Right lobe of liver (tissue), 6 donors: ENCODE data around the gene WHRN. TPM values are rescaled to one million over a fixed set of nuclear protein-coding genes. Genes with fewer than 3 reads are reported as not detected.

Experiments
- ATAC-seq, 4 donors: fragments of 200-7000 bp; cut with Tn5 transposase; one replicate each; pipeline ENCODE4 v1.9.1; 2020; ENCODE audit warnings: mild to moderate bottlenecking in 4 of 4, moderate library complexity in 4 of 4
- DNase-seq, 3 donors: peaks; one replicate each; pipeline ENCODE4 v3.0.0-alpha.2; 2020
- H3K27ac ChIP-seq, 3 donors: fragments of 200-600 bp; one replicate each; pipeline ENCODE4 v1.8.0; 2022
- H3K27me3 ChIP-seq, 2 donors: fragments of 200-600 bp; one replicate each; pipeline ENCODE4 v1.8.0; 2022
- H3K36me3 ChIP-seq, 4 donors: fragments of 200-600 bp; sonication (generic) in 1 of 4; one replicate each; pipeline versions ENCODE4 v1.5.1 to v1.8.0; 2017 to 2022; ENCODE audit warnings: control low read depth in 1 of 4
- H3K4me1 ChIP-seq, 4 donors: fragments of 200-600 bp; sonication (generic) in 1 of 4; one replicate each; pipeline versions ENCODE4 v1.5.1 to v1.8.0; 2017 to 2022; ENCODE audit warnings: control low read depth in 1 of 4
- H3K4me3 ChIP-seq, 3 donors: fragments of 200-600 bp; one replicate each; pipeline ENCODE4 v1.8.0; 2022
- H3K9me3 ChIP-seq, 4 donors: fragments of 200-600 bp; sonication (generic) in 1 of 4; one replicate each; pipeline versions ENCODE4 v1.5.1 to v1.8.0; 2017 to 2022; ENCODE audit warnings: control low read depth in 1 of 4
- POLR2A ChIP-seq: fragments of 450-650 bp; IDR thresholded peaks from one replicate; pipeline ENCODE4 v1.6.1; 2017; ENCODE audit warnings: antibody characterized with exemption, mild to moderate bottlenecking
- WGBS: methylation state at CpG from one replicate; pipeline ENCODE4 v1.1.6; 2018; ENCODE audit warnings: low coverage, low lambda C conversion rate; ENCODE audit not compliant: insufficient coverage; ENCODE audit errors: missing lambda C conversion rate; 5-methylcytosine and 5-hydroxymethylcytosine counted together
- intact Hi-C, 2 donors: fragments of 100-400 bp; cut with DNase I; formaldehyde crosslinking; loops; one replicate each; pipeline versions ENCODE4 v1.11.2 to v1.14.1; 2022
- total RNA-seq, 6 experiments: library from RNA; depleted of rRNA in 2 of 6; stranded (reverse); fragments of >200 nt in 2 of 6; fragmentation: NEBNext Ultra II Directional in 3 of 6; extraction: Animal tissue kit (Norgen Biotek cat#: 25700) in 3 of 6; gene quantifications; one replicate each; pipeline versions ENCODE4 v1.1.0 to v1.2.4, GENCODE V29; 2016 to 2023
- TF ChIP-seq, protein P1 (sequence below), 4 donors: fragments of 200-600 bp in 3 of 4; fragments of 450-650 bp in 1 of 4; IDR thresholded peaks; one replicate each; pipeline versions ENCODE4 v1.5.1 to v1.8.0; 2016 to 2022; ENCODE audit warnings: antibody characterized with exemption in 4 of 4, mild to moderate bottlenecking in 2 of 4
- donor health status: DM: no; HTN: yes; CAD: no.
- donor health status: DM: no; HTN: no; CAD: no.
- donor health status: DM: no; HTN: no; CAD: no.
- donor health status: DM: no; HTN: yes; CAD: no.
- donor health status: DM: no; HTN: yes; CAD: no.

The WHRN gene
- total RNA-seq, 6 experiments from 2014 or later = 2.1 to 3.7 (median 2.7) TPM

DNA sequence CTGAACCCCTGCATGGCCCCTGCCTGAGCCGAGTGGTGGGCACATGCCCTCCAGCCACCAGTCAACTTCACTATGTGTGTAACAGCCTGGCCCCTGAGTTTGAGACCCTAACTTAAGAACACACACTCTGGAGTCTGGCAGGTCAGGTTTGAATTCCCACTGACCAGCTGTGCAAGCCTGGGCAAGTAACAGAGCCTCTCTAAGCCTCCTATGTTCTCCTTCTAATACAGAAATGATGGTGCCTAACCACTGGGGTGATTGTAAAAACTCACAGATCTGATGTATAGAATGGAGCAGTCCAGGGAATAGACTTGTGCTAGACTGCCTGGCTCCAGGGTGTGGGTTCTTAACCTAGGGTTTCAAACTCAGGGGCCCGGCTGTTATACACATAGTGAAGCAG lies 100.7 kb downstream of the WHRN start:
- intact Hi-C loops = loop anchor here (10.0 kb wide), 1 partner anchor 250 kb away; the partner anchor contains the start of gene TEX53 (in 2 of the 2)
- TF ChIP-seq POLR2A = no peak
- TF ChIP-seq, protein P1, sequence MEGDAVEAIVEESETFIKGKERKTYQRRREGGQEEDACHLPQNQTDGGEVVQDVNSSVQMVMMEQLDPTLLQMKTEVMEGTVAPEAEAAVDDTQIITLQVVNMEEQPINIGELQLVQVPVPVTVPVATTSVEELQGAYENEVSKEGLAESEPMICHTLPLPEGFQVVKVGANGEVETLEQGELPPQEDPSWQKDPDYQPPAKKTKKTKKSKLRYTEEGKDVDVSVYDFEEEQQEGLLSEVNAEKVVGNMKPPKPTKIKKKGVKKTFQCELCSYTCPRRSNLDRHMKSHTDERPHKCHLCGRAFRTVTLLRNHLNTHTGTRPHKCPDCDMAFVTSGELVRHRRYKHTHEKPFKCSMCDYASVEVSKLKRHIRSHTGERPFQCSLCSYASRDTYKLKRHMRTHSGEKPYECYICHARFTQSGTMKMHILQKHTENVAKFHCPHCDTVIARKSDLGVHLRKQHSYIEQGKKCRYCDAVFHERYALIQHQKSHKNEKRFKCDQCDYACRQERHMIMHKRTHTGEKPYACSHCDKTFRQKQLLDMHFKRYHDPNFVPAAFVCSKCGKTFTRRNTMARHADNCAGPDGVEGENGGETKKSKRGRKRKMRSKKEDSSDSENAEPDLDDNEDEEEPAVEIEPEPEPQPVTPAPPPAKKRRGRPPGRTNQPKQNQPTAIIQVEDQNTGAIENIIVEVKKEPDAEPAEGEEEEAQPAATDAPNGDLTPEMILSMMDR (IDR thresholded peaks at IDR 0.05) = no peak

DNA sequence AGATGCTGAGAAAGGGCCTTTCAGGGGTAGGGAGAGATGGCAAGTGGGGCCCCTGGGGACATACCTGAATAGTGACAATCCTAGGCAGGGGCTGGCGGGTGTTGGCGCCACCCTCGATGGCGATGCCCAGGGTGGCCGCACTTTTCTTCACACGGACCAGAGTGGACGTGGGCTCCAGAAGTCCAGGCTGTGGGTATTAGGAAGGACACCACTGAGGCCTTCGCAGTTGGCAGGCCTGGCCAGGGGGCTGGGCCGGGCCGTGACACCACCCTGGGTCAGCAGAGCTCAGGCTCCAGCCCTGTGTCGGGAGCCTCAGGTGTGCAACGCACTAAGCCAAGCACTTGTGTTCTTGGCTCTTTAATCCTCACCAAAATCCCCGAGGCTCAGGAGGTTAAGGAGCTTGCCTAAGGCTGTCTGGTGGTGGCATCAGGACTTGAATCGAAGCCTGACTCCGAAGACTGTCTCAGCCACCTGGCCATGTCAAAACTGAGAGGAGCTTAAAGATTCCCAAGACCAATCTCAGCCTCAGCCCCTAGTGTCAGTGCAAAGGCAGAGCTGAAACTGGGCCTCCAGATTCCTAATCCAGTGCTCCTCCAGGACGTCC lies 102.0 kb downstream of the WHRN start:
- DNase-seq (no peak), ATAC-seq (no peak)
- Histone ChIP-seq H3K9me3 (no peaks in the 10 kb centered on the region), H3K36me3 (no peaks in the 10 kb centered on the region), H3K27ac (no peak overlapping the region), H3K27me3 (no peaks in the 10 kb centered on the region), H3K4me3 (no peak overlapping the region), H3K4me1 (peaks cover 0 to 3% (median 0%) of the 10 kb centered on the region in 4 donors)
- intact Hi-C loops = loop anchor here (10.0 kb wide), 1 partner anchor 252 kb away; the partner anchor contains the start of gene TEX53 (in 2 of the 2)
- 70% methylated on average over 2 of the region's 16 CpGs for WGBS
- TF ChIP-seq, protein P1 (IDR thresholded peaks at IDR 0.05) = no peak
- no peak for TF ChIP-seq POLR2A

More for the DNA sequence above, 100.7 kb downstream of the WHRN start:
- Histone ChIP-seq H3K4me1 (no peaks in the 10 kb centered on the region), H3K4me3 (no peak overlapping the region), H3K27ac (no peak overlapping the region), H3K27me3 (no peaks in the 10 kb centered on the region), H3K9me3 (no peaks in the 10 kb centered on the region), H3K36me3 (no peaks in the 10 kb centered on the region)
- no peak for DNase-seq
- 90% methylated on average over 1 of the region's 2 CpGs for WGBS
- no peak for ATAC-seq

DNA sequence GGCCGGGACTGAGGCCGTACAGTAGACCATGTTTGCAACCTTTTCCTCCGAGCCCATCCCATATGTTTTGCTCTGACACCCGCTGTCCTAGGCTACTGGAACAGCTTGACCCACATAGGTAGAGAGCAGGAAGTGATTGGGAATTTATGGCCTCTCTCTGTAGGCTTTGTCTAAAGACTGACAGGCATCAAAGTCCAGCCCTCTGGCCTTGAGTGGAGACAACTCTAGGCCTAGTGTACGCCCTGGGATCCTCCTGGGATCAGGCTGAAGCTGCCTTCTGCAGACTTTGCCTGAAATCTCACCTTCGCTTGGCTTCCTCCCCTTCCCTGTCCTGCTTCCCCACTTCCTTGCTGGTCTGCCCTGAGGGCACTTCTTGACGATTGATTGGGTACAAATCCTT lies 103.9 kb downstream of the WHRN start:
- ATAC-seq = no peak
- WGBS = 86% methylated on average over 6 of the region's 7 CpGs
- H3K4me3 ChIP-seq = no peak overlapping the region

DNA sequence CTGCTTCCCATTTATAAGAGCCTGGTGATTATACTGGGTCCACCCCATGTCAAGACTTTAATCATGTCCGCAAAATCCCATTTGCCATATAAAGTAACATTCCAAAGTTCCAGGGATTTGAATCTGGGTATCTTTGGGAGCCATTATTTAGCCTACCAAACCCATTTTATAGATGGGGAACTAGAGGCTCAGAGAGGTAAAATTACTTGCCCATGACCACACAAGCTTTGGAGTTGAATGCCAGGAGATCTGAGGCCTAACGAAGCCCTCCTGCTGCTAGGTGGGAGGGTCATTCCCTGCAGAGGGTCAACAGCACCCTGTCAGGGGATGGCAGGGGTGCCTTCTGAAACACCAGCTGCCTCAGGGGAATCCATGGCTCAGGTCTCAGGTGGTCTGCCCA lies 104.5 kb downstream of the WHRN start:
- no peaks in the 10 kb centered on the region for H3K36me3 ChIP-seq
- 75% methylated on average over 2 of the region's 2 CpGs for WGBS
- no peak for ATAC-seq
- H3K4me3 ChIP-seq = no peak overlapping the region
- intact Hi-C loops = loop anchor here (10.0 kb wide), 1 partner anchor 254 kb away; the partner anchor contains the start of gene TEX53 (in 2 of the 2)
- H3K9me3 ChIP-seq = no peaks in the 10 kb centered on the region
- H3K4me1 ChIP-seq = peaks cover 0 to 18% (median 3%) of the 10 kb centered on the region in 4 donors
- H3K27me3 ChIP-seq = no peaks in the 10 kb centered on the region
- TF ChIP-seq POLR2A = no peak
- TF ChIP-seq, protein P1 (IDR thresholded peaks at IDR 0.05) = no peak
- no peak for DNase-seq
- H3K27ac ChIP-seq = no peak overlapping the region

More for the DNA sequence above, 103.9 kb downstream of the WHRN start:
- H3K27me3 ChIP-seq = no peaks in the 10 kb centered on the region
- intact Hi-C loops = loop anchor here (10.0 kb wide), 1 partner anchor 253 kb away; the partner anchor contains the start of gene TEX53 (in 2 of the 2)
- no peak overlapping the region for H3K27ac ChIP-seq
- no peaks in the 10 kb centered on the region for H3K36me3 ChIP-seq
- H3K9me3 ChIP-seq = no peaks in the 10 kb centered on the region
- DNase-seq = no peak
- H3K4me1 ChIP-seq = peaks cover 0 to 14% (median 2%) of the 10 kb centered on the region in 4 donors
- TF ChIP-seq, protein P1 (IDR thresholded peaks at IDR 0.05) = no peak
- TF ChIP-seq POLR2A = no peak
